HUES6 (cell line): ENCODE data around the gene GDF7.

ENCODE experiments used
- H3K27ac ChIP-seq: 2 replicates; pipeline ENCODE4 v1.7.0; 2013; ENCODE audit warnings: low read depth, mild to moderate bottlenecking, low read length, inconsistent platforms
- H3K27me3 ChIP-seq: 2 replicates; pipeline ENCODE4 v1.6.1; 2013; ENCODE audit warnings: low read length; ENCODE audit not compliant: control insufficient read depth, insufficient read depth
- H3K36me3 ChIP-seq: 2 replicates; pipeline ENCODE4 v1.6.1; 2013; ENCODE audit warnings: low read length; ENCODE audit not compliant: control insufficient read depth, insufficient read depth
- H3K4me1 ChIP-seq: 2 replicates; pipeline ENCODE4 v1.6.1; 2013; ENCODE audit warnings: low read length; ENCODE audit not compliant: control insufficient read depth, insufficient read depth
- H3K4me3 ChIP-seq: 2 replicates; pipeline ENCODE4 v1.5.1; 2013; ENCODE audit warnings: low read depth, low read length
- H3K9ac ChIP-seq: one replicate; pipeline ENCODE4 v1.6.1; 2013; ENCODE audit warnings: mild to moderate bottlenecking, low read length
- H3K9me3 ChIP-seq: 2 replicates; pipeline ENCODE4 v1.6.1; 2013; ENCODE audit warnings: low read depth, low read length; ENCODE audit not compliant: control insufficient read depth, insufficient read depth

Gene GDF7

GRCh38 chr2:20652673-20653575 lies 14.0 kb upstream of the GDF7 start:
- H3K4me3 ChIP-seq, result no peak overlapping the region
- H3K36me3 ChIP-seq, result no peaks in the 10 kb centered on the region
- no peaks in the 10 kb centered on the region for H3K9me3 ChIP-seq
- peaks cover 24% of the 10 kb centered on the region for H3K4me1 ChIP-seq
- H3K9ac ChIP-seq, result no peak overlapping the region
- H3K27ac ChIP-seq, result no peak overlapping the region
- H3K27me3 ChIP-seq, result 0 out of 2 replicates have a peak, but pooled peaks cover 2% of the 10 kb centered on the region

DNA sequence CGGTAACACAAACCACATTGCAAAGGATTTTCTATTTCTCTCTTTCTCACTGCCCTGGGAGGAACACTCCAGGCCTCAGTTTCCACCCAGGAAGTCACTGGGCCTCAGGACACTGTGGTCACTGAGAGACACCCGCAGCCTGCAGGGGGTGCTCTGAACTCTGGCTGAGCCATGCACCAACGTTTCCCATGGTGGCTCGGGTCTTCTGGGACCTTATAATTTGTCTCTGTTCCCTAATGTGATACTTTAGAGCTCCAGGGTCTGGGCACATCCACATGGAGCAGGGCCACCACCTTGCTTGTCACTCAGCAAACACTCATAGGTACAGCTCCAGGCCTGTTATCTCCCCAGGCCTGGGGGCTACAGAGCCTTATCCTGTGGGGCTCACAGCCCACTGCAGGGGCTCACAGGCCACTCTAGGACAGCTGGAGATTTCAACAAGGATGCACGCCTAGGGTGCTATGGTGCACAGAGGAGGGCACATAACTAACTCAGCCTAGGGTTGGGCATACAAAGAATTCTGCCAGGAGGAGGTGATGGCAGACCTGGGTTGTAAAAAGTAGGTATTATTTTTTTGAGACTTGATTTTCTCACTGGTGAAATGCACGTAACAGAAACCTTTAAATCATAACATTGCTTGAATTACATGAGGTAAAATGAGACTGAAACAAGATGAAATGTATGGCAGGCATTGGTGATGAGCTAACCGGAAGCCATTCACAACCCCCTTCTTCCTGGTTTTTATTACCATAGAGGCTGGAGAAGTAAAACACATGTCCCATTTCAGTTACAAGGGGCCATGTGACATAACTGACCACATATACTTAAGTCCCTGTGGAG lies 13.0 kb upstream of the GDF7 start:
- Histone ChIP-seq H3K27me3 (0 out of 2 replicates have a peak, but pooled peaks cover 2% of the 10 kb centered on the region), H3K9ac (no peak overlapping the region), H3K4me1 (peaks cover 21% of the 10 kb centered on the region), H3K27ac (no peak overlapping the region), H3K4me3 (no peak overlapping the region), H3K36me3 (no peaks in the 10 kb centered on the region), H3K9me3 (no peaks in the 10 kb centered on the region)

- Histone ChIP-seq H3K27me3 (peaks cover 2% of the 10 kb centered on the region; the same call in 1 of the 2 replicates), H3K4me1 (peaks cover 21% of the 10 kb centered on the region), H3K36me3 (no peaks in the 10 kb centered on the region)
Measured at GRCh38 chr2:20654535-20654813, 12.5 kb upstream of the GDF7 start.

DNA sequence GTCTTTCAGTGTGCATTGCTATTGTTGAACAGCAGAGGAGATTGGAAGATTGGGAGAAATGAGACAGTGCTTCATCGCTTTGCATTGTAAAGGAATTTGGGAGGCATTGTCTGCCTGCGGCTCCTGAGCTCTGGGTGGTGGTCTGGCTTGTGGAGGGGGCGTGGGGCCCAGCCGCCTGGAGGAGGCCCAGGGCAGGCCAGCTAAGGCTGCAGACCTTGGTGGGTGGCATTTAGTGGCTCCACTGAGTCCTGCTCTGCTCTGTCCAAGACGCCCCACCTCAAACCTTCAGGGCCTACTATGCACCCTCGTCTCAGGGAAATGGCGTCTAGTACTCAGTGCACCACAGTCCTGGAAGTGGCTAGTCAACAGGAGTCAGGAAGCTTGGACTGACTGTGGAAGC lies 10.4 kb upstream of the GDF7 start:
- Histone ChIP-seq H3K27ac (no peak overlapping the region), H3K9me3 (no peaks in the 10 kb centered on the region), H3K27me3 (peaks cover under 1% of the 10 kb centered on the region; the same call in 1 of the 2 replicates), H3K36me3 (no peaks in the 10 kb centered on the region), H3K4me1 (peaks cover 14% of the 10 kb centered on the region), H3K4me3 (no peak overlapping the region), H3K9ac (no peak overlapping the region)

More at GRCh38 chr2:20654535-20654813, 12.5 kb upstream of the GDF7 start:
- no peak overlapping the region for H3K27ac ChIP-seq
- no peak overlapping the region for H3K9ac ChIP-seq
- no peaks in the 10 kb centered on the region for H3K9me3 ChIP-seq
- H3K4me3 ChIP-seq, result no peak overlapping the region

DNA sequence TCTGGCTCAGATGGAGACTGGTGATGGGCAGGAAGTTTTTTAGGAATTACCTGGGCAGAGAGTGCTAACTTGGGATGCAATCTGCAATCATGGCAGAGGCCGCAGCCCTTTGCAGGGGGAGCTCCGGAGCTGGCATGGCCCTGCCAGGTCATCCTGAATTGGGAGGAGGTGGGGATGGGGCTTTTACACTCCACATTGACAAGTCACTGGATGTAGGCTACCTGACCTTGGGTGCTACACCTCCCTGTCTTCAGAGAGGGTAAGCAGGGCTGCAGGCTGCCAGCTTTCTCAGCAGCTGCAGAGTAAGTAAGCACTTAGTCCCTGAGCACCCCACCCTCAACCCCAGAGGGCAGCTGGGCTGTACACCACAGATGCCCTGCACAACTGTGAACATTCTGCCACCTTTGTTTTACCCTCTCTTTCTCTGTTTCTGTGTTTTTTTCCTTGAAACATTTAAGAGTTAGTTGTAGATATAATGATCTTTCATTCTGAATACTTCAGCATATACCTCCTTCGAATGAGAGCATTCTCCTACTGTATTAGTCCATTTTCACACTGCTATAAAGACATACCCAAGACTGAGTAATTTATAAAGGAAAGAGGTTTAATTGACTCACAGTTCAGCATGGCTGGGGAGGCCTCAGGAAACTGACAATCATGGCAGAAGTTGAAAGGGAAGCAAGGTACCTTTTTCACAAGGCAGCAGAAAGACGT lies 9.3 kb upstream of the GDF7 start:
- H3K9ac ChIP-seq, result no peak overlapping the region
- no peaks in the 10 kb centered on the region for H3K36me3 ChIP-seq
- H3K27ac ChIP-seq, result no peak overlapping the region
- H3K27me3 ChIP-seq, result peaks cover 11% of the 10 kb centered on the region
- H3K4me1 ChIP-seq, result peaks cover 10% of the 10 kb centered on the region
- no peak overlapping the region for H3K4me3 ChIP-seq
- no peaks in the 10 kb centered on the region for H3K9me3 ChIP-seq

DNA sequence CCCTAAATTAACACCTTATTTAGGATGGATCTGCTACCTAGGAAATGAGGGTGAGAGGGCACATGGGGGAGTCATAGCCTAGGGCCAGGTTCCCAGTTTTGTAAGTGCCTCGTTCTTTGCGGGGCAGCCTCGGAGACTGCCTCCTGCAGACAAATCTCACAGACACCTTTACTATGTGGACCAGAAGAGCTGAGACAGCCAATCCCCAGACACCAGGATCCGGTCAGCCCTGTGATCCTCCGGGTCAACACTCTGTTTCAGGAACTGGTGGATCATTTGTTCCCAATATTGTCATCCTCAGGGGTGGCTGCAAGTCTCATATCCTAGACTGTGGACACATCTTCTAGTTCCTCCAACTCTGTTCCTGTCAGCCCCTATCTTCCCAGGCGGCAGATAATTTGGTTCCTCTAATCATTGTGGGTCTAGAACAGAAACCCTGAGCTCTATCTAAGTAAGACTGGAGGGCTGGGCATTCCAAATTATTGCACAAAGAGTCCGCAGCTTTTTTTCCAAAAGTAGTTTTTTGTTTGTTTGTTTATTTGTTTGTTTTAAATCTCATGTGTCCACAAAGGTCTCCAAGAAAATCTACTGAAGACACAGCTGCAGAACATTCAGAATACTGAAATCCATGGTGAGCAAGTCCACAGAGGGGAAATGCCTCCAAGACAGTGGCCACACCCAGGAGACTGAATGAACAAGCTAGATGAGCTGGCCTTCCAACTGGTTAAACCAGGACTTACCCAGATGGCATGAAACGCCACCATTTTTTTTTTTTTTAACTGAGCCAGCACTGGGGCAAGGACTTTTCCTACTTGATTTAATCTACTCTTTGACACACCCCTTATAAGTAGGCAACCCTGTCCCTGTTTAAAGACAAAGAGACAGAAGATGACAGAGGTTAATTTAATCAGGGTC lies 6.2 kb upstream of the GDF7 start:
- Histone ChIP-seq H3K27me3 (peaks cover 42% of the 10 kb centered on the region), H3K4me3 (no peak overlapping the region), H3K27ac (no peak overlapping the region), H3K9ac (no peak overlapping the region), H3K9me3 (no peaks in the 10 kb centered on the region), H3K4me1 (peaks cover 20% of the 10 kb centered on the region), H3K36me3 (no peaks in the 10 kb centered on the region)

- Histone ChIP-seq H3K36me3 (no peaks in the 10 kb centered on the region), H3K4me1 (peaks cover 15% of the 10 kb centered on the region), H3K27me3 (peaks cover 51% of the 10 kb centered on the region), H3K4me3 (no peak overlapping the region), H3K9me3 (no peaks in the 10 kb centered on the region), H3K9ac (no peak overlapping the region), H3K27ac (no peak overlapping the region)
Measured at GRCh38 chr2:20661421-20662307, 5.3 kb upstream of the GDF7 start.

GRCh38 chr2:20662308-20662937 lies 4.5 kb upstream of the GDF7 start:
- no peak overlapping the region for H3K9ac ChIP-seq
- peaks cover 55% of the 10 kb centered on the region for H3K27me3 ChIP-seq
- H3K36me3 ChIP-seq, result no peaks in the 10 kb centered on the region
- H3K27ac ChIP-seq, result no peak overlapping the region
- H3K4me1 ChIP-seq, result peaks cover 12% of the 10 kb centered on the region
- no peak overlapping the region for H3K4me3 ChIP-seq
- no peaks in the 10 kb centered on the region for H3K9me3 ChIP-seq

- no peaks in the 10 kb centered on the region for H3K36me3 ChIP-seq
- H3K9ac ChIP-seq, result no peak overlapping the region
- H3K4me1 ChIP-seq, result peaks cover 10% of the 10 kb centered on the region
- no peak overlapping the region for H3K4me3 ChIP-seq
- peaks cover 65% of the 10 kb centered on the region for H3K27me3 ChIP-seq
- H3K9me3 ChIP-seq, result no peaks in the 10 kb centered on the region
- H3K27ac ChIP-seq, result no peak overlapping the region
Measured at GRCh38 chr2:20663196-20664070, 3.5 kb upstream of the GDF7 start.
